ENCODE measurements around the gene NUP210L. TPM values are rescaled to one million over a fixed set of nuclear protein-coding genes. Genes with fewer than 3 reads are reported as not detected.
"Not testable (repeated sequence)": the region's sequence is repeated elsewhere in the genome, so short reads cannot be mapped to it uniquely, and the experiment has no call there.

The NUP210L gene
- total RNA-seq, 1 experiment from 2014 or later: 0.03 TPM

DNA sequence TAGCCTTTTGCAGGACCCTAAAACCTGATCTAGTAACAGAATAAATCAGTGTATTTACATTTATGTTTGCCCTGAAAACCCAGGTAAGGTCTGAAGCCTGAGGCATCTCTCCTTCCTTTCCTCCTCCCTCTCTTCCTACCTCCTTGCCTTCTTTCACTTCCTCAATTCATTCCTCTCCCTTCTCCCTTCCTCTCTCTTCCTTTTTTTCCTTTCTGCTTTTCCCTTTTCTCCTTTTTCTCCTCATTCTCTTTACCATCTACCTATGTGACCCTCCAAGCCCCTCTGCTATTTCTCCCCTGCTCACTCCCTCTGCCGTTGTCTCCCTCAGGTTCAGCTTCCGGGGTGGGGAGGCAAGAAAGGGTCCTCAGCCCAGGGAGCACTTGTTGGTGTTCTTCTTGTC lies 173.1 kb downstream of the NUP210L start:
- H3K36me3 ChIP-seq (replicated peaks; ENCODE audit: control insufficient read depth, insufficient read depth, low read length); H3K4me3 ChIP-seq (ENCODE audit: insufficient read depth, low read depth, low read length); DNase-seq; H3K27me3 ChIP-seq (ENCODE audit: control insufficient read depth, insufficient read depth, low read length): not testable (repeated sequence)

DNA sequence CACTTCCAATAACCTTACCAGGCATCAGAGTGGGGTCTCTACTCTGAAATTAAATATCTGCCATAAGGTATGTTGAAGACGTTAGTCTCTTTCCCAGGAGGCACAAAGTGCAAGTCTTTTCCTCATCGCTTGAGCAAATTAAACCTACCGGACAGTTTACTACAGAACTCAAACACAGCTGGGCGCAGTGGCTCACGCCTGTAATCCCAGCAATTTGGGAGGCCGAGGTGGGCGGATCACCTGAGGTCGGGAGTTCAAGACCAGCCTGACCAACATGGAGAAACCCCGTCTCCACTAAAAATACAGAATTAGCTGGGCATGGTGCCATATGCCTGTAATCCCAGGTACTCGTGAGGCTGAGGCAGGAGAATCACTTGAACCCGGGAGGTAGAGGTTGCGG lies 175.8 kb downstream of the NUP210L start:
- peaks cover 12% of the 10 kb centered on the region for H3K36me3 ChIP-seq (replicated peaks; ENCODE audit: control insufficient read depth, insufficient read depth, low read length)
- not testable (repeated sequence) for DNase-seq; H3K4me3 ChIP-seq (ENCODE audit: insufficient read depth, low read depth, low read length); H3K27me3 ChIP-seq (ENCODE audit: control insufficient read depth, insufficient read depth, low read length)

DNA sequence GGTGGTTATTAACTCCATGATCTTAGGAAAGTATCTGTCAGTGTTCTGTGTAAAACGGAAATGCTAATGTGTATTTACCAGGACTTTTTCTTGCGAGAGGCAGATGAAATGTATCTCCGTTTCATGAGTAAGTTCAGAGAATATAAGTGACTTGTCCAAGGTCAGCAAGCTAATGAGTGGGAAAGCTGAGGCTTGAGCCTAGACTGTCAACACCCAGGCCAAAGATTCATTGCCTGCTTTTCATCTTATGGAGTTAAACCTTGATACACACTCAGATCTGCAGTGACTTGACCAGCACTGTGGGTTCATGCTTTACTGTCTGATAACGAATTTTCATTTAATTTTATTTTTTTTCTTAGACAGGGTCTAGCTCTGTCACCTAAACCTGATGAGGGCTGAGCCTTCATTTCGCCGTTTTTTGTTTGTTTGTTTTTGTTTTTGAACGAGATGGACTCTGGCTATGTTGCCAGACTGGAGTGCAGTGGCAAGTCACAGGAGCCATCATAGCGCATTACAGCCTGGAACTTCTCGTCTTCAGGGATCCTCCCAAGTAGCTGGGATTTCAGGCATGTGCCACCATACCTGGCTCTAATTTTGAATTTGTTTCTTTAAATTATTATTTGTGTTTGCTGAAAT lies 176.5 kb downstream of the NUP210L start:
- no peaks in the 10 kb centered on the region for H3K27me3 ChIP-seq (ENCODE audit: control insufficient read depth, insufficient read depth, low read length)
- no peak for DNase-seq
- peak overlapping the region; percentile 97 for H3K4me3 ChIP-seq (ENCODE audit: insufficient read depth, low read depth, low read length)
- peaks cover 15% of the 10 kb centered on the region for H3K36me3 ChIP-seq (replicated peaks; ENCODE audit: control insufficient read depth, insufficient read depth, low read length)

DNA sequence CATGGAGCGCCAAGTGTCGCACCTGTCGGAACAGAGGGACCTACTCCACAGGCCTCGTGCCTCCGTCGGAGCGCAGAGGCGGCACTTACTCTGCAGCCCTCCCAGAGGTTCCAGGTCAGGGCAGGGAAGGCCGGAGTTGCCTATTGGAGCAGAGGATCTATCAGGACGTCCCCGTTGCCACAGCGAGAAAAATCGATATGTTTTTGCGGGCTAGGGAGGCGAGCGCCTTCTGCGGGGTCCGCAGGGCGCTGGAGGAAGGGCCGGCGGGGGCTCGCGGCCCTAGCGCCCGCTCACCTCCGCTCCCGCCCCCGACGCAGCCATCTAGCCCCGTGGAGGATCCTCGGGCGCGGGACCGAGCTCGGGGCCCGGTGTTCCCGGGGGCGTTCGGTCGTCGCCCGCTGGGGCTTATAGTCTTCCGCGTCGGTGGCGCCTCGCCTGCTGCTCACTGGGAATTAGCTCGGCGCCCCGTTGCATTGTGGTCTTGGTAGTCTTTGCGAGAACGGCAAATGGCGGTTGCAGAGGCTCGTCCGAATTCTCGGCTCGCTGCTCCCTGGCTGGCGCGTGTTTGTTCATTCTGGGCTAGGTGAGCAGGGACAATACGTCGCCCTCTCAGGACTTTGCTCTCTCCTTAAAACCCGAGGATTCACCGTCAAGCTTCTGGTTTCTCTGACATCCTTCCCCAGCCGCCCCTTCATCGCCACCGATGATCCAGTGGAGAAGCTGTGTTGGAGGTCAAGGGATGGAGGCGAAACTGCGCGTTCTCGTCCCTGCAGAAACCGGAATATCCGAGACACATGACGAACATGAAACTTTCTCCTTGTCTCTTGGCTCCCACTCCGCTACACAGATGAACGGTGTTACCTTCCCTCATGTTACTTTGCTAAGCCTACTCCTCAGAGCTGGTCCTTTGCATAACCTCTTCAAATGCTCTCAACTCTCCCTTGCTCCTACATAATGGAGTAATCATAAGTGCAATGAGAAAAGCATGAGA lies 177.3 kb downstream of the NUP210L start, which contains the start of gene JTB:
JTB (minus strand) TSS at position 425 of the 991 bp plus-strand sequence; CDS start at position 3, 422 bp downstream.
- Histone ChIP-seq H3K4me3 (ENCODE audit: insufficient read depth, low read depth, low read length) (peak within 1 kb of the TSS; percentile 97), H3K27me3 (ENCODE audit: control insufficient read depth, insufficient read depth, low read length) (no peaks in the 10 kb centered on the region), H3K36me3 (replicated peaks; ENCODE audit: control insufficient read depth, insufficient read depth, low read length) (peaks cover 15% of the 10 kb centered on the region)
- peak; percentile 90 for DNase-seq

DNA sequence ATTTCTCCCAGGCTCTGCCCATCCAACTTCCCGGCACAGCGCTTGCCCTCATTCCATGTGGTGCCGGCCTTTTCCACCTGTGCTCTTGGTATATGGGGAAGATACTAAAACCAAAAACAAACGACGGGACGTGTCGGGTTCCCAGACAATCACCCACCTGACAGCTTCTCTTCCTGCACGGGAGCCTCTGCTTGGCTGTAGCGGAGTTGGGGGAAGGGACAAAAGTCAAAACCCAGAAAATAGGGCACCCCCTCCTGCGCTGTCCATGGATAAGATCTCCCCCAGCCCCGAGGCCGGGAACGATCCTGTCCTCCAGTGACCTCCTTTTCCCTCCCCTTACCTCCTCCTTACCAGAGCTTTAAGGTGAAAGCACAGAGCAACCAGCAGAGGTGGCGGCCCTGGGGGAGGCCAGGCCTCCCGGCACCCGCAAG lies 178.0 kb downstream of the NUP210L start:
- H3K4me3 ChIP-seq (ENCODE audit: insufficient read depth, low read depth, low read length): peak overlapping the region; percentile 97
- H3K27me3 ChIP-seq (ENCODE audit: control insufficient read depth, insufficient read depth, low read length): no peaks in the 10 kb centered on the region
- H3K36me3 ChIP-seq (replicated peaks; ENCODE audit: control insufficient read depth, insufficient read depth, low read length): peaks cover 15% of the 10 kb centered on the region
- no peak for DNase-seq

DNA sequence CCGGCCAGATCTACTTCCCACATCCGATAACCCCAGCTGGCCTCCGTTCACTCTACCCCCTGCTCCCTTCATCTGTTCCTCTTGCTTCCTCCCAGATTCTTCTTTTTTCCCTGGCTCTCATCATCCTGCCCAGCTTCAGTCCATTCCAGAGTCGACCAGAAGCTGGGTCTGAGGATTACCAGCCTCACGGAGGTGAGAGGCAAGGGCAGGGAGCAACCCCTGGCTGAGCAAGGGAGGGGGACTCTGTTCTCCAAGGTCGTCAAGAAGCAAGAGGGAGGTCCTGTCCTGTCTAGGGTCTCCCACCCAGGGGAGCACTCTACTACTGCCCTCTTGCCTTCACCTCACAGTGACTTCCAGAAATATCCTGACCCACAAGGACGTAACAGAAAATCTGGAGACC lies 181.3 kb downstream of the NUP210L start:
- Histone ChIP-seq H3K4me3 (ENCODE audit: insufficient read depth, low read depth, low read length) (no peak overlapping the region), H3K27me3 (ENCODE audit: control insufficient read depth, insufficient read depth, low read length) (no peaks in the 10 kb centered on the region), H3K36me3 (replicated peaks; ENCODE audit: control insufficient read depth, insufficient read depth, low read length) (peaks cover 13% of the 10 kb centered on the region)
- no peak for DNase-seq

DNA sequence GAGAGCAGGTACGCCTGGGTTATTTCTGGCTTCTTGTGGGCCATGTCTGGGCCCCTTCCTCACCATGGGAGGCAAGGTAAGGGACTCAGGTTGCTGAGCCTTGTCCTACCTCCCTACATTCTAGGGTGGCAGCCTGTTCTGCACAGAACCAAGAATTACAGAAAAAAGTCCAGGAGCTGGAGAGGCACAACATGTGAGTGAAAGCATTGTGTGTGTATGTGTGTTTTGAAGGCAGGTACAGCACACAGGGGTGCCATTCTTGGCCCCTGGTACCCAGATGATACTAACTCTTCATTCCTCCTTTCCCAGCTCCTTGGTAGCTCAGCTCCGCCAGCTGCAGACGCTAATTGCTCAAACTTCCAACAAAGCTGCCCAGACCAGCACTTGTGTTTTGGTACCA lies 181.8 kb downstream of the NUP210L start:
- Histone ChIP-seq H3K27me3 (ENCODE audit: control insufficient read depth, insufficient read depth, low read length) (no peaks in the 10 kb centered on the region), H3K4me3 (ENCODE audit: insufficient read depth, low read depth, low read length) (no peak overlapping the region), H3K36me3 (replicated peaks; ENCODE audit: control insufficient read depth, insufficient read depth, low read length) (peaks cover 13% of the 10 kb centered on the region)
- no peak for DNase-seq

DNA sequence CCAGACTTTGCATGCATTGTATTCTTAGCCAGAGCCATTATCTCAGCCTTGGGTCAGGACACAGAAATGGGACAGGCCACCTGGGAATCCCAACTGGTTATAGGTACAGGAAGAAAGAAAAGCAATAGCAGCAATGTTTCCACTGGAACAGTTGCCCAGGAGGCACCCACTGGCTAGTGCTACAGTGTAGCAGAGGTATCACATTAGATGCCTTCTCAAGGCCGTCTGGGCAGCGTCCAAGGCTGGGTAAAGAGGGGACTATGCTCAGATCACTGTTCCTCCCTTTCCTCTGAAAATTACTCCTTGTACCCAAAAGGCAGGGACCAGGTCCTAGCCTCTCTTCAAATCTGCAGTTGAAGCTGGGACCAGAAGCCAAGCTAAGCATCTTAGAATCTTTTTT lies 184.5 kb downstream of the NUP210L start:
- DNase-seq: no peak
- no peaks in the 10 kb centered on the region for H3K27me3 ChIP-seq (ENCODE audit: control insufficient read depth, insufficient read depth, low read length)
- H3K36me3 ChIP-seq (replicated peaks; ENCODE audit: control insufficient read depth, insufficient read depth, low read length): peaks cover 9% of the 10 kb centered on the region
- H3K4me3 ChIP-seq (ENCODE audit: insufficient read depth, low read depth, low read length): no peak overlapping the region

DNA sequence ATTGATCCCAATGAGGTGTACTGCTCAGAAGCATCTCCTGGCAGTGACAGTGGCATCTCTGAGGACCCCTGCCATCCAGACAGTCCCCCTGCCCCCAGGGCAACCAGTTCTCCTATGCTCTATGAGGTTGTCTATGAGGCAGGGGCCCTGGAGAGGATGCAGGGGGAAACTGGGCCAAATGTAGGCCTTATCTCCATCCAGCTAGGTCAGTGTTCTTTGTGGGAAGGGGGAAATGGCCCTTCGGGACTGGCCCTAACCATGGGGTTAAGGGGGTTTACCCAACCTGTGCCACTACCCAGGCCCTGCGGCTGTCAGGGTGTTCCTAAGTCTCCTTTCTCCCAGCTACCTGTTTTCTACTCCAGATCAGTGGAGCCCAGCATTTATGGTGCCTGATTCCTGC lies 185.9 kb downstream of the NUP210L start:
- Histone ChIP-seq H3K36me3 (replicated peaks; ENCODE audit: control insufficient read depth, insufficient read depth, low read length) (peaks cover 4% of the 10 kb centered on the region), H3K4me3 (ENCODE audit: insufficient read depth, low read depth, low read length) (no peak overlapping the region), H3K27me3 (ENCODE audit: control insufficient read depth, insufficient read depth, low read length) (no peaks in the 10 kb centered on the region)
- DNase-seq: no peak

DNA sequence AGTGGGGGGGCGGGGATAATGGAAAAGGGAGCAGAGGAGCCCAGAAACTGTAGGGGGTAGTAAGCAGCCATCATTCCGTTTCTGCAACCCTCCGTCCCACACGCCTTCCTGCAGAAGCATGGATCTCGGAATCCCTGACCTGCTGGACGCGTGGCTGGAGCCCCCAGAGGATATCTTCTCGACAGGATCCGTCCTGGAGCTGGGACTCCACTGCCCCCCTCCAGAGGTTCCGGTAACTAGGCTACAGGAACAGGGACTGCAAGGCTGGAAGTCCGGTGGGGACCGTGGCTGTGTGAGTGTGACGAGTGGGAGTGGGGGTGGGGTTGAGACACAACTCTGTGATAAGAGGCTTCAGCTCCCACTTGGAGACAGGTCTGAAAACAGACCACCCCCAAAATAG lies 186.5 kb downstream of the NUP210L start:
- DNase-seq: no peak
- Histone ChIP-seq H3K27me3 (ENCODE audit: control insufficient read depth, insufficient read depth, low read length) (no peaks in the 10 kb centered on the region), H3K4me3 (ENCODE audit: insufficient read depth, low read depth, low read length) (peak overlapping the region; percentile 69), H3K36me3 (replicated peaks; ENCODE audit: control insufficient read depth, insufficient read depth, low read length) (no peaks in the 10 kb centered on the region; the same call in 1 of the 2 replicates)

DNA sequence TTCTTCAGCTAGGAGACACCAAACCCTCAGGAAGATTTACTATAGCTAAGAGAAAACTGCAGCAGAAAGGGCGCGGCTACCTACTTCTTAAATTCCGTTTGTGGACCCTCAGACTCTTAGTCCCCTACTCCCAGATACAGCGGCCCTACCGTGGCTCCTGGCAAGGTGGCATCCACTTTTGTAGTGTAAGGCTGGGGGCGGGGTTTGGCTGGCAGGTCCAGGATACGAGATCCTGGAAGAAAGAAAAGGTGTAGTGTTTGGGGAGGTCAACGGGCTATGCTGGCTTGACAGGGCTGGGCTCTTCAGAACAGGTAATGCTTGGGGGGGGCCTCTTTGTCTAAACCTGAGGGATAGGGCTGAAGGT lies 186.9 kb downstream of the NUP210L start:
- DNase-seq: peak; percentile 55
- H3K36me3 ChIP-seq (replicated peaks; ENCODE audit: control insufficient read depth, insufficient read depth, low read length): no peaks in the 10 kb centered on the region; the same call in 1 of the 2 replicates
- H3K27me3 ChIP-seq (ENCODE audit: control insufficient read depth, insufficient read depth, low read length): no peaks in the 10 kb centered on the region
- peak overlapping the region; percentile 69 for H3K4me3 ChIP-seq (ENCODE audit: insufficient read depth, low read depth, low read length)

DNA sequence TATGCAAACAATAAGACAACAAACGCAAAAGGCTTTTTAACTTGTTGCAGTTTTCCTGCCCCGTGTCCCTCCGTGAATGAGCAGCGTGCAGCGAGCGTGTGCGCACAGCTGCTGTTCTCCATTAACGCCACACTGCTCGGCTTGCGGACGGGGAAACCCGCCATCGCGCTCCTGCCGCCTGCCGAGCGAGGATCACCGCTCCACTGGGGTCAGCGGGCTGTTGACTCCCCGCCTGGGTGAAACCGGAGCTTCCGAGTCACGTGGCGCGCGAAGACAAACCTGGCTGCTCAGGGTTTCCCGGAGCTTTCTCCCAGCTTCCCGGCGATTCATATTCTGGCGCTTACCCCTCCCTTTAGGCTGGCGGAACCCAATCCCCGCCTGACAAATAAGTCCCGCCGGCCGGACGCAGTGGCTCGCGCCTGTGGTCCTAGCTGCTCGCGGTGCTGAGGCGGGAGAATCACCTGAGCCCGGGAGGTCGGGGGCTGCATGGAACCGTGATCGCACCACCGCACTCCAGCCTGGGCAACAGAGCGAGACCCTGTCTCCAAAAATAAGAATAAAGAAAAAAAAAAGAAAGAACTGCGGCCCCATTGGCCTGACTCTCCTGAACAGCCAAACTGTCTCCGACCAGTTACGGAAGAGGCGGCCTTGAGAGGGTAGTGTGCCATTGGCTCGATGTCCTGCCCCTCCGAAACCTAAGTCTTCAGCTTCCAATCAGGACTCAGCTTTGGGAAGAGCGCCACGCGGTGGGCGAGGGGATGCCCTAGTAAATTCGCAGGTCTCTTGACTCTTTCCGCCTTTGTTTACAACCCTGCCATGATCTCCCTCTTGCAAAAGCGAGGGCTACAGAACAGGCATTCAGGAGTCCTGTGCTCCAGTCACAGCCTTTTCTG lies 187.5 kb downstream of the NUP210L start, which contains the start of gene CREB3L4:
CREB3L4 (plus strand) TSS at position 796 of the 893 bp plus-strand sequence. CDS start 624 bp downstream, outside the sequence.
- H3K4me3 ChIP-seq (ENCODE audit: insufficient read depth, low read depth, low read length): peak within 1 kb of the TSS; percentile 69
- H3K27me3 ChIP-seq (ENCODE audit: control insufficient read depth, insufficient read depth, low read length): no peaks in the 10 kb centered on the region
- DNase-seq: peak; percentile 93
- no peaks in the 10 kb centered on the region; the same call in 1 of the 2 replicates for H3K36me3 ChIP-seq (replicated peaks; ENCODE audit: control insufficient read depth, insufficient read depth, low read length)

DNA sequence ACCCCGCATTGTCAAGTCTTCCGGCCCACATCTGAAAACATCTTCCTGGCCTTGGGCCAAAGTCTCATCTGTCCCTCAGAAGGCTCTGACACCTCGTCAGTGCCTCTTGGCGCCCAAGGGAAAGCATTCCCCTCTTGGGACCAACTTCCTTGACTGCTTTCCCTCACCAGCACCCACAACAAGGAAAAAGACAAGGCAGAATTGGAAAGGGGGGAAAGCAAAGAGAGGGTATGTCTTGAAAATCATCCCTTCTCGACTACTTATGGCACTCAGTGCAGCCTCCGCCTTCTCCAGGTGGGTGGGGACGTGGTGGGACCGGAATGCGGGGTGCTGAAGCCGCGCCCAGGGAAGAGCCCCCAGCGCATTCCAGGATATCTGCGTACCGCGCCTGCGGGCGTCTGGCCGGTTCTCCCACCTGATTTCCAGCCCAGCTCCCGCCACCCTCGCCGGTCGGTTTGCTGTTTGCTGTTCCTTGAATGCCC lies 191.0 kb downstream of the NUP210L start:
- Histone ChIP-seq H3K27me3 (ENCODE audit: control insufficient read depth, insufficient read depth, low read length) (no peaks in the 10 kb centered on the region), H3K4me3 (ENCODE audit: insufficient read depth, low read depth, low read length) (peak overlapping the region; percentile 53), H3K36me3 (replicated peaks; ENCODE audit: control insufficient read depth, insufficient read depth, low read length) (peaks cover 24% of the 10 kb centered on the region)
- peak; percentile 86 for DNase-seq

All from H7 (cell line).